Activated CD4-positive, alpha-beta T cell treated with anti-CD3 and anti-CD28 coated beads for 1 hour (primary cell): ENCODE results near the gene ZNF213.

Source experiments
- DNase-seq: peaks from one replicate; pipeline ENCODE4 v3.0.0-alpha.2; 2020

Gene ZNF213

DNA sequence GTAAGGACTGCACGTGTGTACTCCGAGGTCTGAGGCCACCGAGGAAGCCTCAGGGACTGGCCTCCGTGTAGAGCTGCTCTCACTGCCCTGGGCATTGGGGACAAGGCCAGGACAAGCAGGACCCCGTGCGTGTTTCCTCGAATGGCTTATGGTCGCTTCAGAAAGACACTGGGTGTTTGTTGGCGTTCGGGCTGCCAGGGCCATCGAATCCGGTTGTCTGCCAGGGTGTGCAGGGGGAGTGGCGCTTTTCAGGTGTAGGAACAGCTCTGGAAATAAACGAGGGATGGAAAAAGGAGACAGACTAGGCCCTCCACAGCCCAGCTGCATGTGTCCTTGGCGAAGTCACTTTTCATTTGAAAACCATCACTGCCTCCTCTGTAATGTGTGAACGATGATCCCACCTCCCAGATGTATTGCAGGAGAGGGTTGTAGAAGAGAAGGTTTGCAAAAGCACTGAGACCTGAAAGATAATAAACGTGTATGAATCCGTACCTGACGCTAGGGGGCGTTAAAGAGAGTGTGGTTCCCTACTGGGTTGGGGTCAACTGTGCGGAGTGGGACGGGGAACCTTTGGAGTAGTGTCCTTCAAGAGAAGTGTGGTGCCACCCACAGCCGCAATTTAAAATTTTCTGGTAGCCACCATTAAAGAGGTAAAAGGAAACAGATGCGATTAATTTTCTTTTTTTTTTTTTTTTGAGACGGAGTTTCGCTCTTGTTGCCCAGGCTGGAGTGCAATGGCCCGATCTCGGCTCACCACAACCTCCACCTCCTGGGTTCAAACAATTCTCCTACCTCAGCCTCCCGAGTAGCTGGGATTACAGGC is 33.6 kb upstream of the ZNF213 start:
- no peak for DNase-seq

DNA sequence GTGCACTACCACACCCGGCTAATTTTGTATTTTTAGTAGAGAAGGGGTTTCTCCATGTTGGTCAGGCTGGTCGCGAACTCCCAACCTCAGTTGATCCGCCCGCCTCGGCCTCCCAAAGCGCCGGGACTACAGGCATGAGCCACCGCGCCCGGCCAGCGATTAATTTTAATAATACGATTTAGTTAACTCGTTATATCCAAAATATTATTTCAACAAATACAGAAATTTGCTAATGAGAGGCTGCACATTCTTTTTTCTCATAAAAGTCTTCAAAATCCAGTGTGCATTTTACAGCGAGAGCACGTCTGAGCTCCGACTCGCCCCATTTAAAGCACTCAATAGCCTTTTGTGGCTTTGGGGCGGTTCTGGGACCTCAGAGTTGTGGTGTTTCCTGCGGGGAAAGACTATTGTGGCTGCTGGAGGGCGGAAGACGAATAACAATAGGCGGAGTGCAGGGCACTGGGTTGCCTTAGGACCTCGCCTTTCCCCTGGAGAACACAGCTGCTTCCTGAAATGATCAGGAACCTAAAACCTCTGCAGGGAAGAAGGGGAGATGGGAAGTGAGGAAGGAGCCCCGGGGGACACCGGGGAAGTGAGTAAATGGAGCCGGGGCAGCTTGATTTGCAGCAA is 32.9 kb upstream of the ZNF213 start:
- no peak for DNase-seq

DNA sequence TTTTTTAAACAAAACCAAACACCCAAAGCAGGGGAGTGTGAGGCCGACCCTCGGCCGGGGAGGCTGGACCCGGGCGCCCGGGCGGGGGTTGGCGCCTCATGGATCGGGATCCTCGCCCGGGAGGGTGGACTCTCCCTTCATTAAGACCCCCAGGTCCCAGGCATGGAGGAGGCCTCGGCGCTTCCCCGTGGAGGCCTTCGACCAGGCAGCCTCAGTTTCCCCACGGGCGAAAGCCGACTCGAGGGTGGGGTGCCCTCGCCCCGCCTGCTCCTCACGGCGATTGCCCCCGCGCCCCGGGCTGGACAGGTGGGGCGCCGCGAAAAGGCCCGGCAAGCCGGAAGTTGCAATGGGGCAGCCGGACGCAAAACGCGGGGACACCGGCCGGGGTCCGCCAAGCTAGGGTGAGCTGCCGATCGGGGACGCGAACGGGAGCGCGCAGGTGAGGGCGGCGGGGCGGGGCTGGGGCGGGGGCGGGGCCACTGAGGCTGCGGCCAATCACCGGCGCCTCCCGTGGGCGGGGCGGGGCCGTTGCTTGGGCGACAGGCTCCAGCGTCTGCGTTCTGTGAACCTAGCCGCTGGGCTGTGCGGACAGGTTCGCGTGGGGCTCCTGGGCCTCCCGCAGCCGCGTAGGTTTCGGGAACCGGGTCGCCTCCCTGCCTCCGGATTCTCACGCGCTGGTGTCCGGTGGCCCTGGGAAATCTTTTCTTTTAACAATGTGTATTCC is 28.5 kb upstream of the ZNF213 start:
- DNase-seq: peak; percentile 86

DNA sequence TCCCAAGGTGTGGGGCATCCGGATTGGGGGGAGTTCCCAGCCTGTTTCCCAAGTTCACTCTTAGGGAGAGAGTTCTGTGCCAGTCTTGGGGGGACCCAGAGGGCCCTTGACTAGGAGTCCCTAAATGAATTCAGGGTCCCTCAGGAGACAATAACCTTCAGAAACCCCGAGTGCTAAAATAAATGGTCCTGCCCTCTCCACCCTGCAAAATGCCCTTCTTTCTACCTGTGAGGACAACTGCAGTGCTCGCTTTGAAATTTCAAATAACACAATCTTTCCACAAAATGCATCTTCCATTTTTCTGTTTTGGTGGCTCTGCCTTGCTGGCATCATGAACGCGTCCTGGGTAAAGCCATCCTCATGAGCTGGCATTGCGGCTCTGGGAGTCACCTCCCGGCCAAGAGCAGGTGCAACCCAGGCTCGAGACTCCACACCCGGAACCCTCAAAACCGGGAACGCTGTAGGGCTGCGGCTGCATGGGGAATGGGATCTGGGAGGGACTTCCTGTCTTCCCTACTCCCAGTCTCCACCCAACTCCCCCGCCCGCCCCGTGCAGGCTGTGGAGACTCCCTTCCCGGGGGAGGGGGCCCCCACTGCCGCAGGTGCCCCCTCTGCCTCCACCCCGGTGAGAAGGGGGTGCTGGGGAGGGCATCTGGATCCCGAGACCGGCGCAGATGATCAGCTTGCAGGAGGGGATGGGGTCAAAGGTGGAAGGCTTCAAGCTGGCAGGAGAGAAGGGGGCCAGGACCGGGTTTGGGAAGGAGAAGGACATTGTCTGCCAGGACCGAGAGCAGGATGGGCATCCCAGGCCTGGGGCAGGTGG is 22.6 kb upstream of the ZNF213 start, which contains the start of gene ZNF205:
ZNF205 (plus strand) TSS at position 529 of the 823 bp plus-strand sequence. CDS start 845 bp downstream, outside the sequence.
- no peak for DNase-seq

DNA sequence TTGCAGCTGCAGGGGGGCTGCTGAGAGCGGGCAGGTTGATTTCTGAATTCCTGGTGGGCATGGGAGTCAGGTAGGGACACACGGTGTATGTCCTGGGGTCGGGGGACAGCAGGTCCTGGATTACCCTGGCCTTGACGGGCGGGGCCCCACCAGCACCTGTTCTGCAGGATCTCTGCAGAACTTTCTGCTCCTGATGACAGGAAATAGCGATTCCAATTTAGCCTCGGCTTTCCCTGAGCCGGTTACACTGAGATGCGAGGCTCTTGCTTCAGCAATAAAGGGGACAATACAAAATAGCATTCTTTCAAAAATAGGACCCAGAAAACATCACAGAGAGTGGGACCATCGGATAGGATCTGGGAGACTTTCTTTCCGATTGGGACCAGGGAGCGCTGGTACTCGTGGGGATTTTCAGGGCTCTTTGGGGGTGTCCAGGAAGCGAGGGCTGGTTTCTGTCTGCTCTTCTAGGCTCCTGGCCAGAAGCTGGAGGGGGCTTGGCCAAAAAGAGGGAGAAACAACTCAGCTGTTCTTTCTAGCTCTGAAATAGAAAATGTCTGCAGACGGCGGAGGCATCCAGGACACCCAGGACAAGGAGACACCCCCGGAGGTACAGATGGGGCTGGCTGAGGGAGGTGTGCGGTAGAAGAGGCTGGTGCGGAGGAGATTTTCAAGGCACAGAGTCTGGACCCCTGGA is 21.8 kb upstream of the ZNF213 start:
- no peak for DNase-seq

DNA sequence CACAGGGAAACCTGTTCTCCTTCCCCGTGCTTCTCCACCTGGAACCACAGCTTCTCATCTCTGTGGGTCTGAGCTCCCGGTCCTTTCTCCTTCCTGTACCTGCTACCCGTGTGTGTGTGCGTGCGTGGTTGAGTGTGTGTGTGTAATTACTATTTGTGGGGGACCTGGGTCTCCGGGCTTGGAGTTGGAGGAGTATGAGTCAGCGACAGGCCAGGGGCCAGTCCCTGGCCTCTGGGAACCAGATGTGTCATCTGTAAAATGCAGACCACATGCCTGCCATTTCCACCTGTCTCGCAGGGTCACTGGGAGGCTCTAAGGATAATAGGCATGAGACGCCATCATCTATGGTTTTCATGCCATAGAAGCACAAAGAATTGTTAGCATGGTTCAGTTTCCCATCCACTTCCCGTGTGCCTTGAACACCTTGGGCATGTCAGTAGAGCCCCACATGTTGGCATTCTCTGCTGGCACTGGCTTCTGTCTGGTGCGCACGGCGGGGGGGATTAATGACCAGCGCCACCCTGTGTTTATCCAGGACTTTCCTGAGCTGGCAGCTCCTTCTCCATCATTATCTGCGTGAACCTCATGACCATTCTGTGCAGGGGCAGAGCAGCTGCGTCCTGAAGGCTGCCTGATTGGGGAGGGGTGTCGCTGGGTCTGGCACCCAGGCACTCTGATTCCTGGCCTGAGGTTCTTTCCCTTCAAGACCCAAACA is 20.9 kb upstream of the ZNF213 start:
- DNase-seq: no peak

DNA sequence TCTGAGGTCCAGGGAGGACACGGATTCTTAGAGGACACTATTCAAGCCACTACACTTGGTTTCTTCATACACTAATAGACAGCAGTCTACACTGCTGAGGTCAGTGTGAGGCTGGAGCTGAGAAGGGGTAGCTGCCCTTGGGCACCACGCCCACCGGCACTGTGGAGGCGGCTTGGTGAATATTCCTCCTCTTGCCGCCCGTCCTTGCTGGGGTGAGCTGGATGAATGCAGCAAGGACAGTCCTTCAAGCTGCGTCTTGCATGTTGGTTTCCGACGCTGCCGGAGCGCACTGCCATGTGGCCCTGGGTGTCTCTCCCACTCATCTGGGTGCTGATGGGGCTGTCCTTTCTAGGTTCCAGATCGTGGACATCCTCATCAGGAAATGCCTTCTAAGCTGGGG is 19.8 kb upstream of the ZNF213 start:
- no peak for DNase-seq

DNA sequence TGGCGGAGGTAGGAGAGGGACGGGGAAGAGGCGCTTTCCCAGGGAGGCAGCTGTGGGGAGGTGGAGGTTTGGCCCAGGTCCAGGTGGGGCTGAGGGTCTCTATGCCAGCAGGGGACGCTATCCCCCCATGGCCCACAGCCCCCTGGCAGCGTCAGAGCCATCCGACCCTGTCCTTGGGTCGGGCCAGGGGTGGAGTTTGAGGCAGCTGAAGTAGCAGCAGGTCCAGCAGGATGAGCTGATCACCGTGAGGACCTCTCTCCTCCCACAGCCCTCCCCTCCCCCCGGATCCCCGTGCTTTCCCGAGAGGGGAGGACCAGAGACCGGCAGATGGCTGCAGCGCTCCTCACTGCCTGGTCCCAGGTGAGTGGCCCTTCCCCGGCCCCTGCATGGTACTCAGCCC is 19.3 kb upstream of the ZNF213 start:
- no peak for DNase-seq

DNA sequence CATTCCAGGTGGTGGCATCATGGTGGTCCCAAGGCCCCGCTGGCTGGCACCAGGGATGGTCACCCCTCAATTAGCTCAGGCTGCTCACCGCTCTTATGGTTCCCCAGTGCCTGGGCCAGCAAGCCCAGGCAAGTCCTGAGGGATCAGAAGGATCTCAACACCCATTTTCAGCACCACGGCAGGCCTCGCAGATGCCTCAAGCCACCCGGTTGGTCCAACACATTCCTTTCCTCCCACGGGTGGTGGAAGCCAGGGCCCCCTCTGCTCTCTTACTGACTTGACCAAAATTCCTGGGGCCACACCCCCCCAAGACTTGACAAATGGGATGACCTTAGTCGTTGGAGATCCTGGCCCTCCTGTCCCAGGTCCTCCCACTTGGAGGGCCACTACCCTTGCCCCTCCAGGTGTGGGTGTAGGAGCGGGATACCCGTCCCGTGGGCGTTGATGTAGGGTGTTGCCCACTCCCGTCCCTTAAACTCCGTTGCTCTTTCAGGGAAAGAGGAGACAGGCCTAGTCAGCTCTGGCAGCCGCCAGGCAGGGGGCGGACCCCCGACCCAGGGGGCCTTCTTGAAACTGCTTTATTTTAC is 16.5 kb upstream of the ZNF213 start:
- no peak for DNase-seq

DNA sequence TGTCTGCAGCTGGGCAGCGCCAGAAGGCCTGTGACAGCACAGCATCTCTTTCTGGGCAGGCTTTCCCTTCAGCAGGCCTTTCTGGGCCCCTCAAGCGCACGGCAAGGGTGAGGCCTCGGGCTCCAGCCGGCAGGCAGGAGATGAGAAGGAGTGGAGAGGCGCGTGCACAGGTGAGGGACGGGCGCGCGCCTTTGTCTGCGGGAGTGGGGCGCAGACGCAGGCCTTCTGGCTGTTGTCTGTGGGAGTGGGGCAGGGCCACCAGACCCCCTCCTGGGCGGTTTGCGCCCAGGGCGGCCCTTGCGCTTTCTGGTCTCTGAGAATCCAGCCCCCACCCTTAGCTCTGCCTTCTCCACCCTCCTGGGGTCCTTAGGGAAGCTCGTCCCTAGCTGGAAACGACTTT is 16.0 kb upstream of the ZNF213 start:
- DNase-seq: no peak

DNA sequence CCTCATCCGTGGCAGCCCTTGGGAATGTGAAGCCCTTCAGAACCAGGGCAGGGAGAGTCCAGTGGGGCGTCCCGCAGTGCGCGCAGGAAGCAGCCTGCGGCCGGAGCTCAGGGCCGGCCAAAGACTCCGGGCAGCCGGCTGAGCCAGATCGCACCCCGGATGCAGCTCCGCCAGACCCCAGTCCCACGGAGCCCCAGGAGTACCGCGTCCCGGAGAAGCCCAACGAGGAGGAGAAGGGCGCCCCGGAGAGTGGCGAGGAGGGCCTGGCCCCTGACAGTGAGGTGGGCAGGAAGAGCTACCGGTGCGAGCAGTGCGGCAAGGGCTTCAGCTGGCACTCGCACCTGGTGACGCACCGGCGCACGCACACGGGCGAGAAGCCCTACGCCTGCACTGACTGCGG is 15.5 kb upstream of the ZNF213 start:
- no peak for DNase-seq

DNA sequence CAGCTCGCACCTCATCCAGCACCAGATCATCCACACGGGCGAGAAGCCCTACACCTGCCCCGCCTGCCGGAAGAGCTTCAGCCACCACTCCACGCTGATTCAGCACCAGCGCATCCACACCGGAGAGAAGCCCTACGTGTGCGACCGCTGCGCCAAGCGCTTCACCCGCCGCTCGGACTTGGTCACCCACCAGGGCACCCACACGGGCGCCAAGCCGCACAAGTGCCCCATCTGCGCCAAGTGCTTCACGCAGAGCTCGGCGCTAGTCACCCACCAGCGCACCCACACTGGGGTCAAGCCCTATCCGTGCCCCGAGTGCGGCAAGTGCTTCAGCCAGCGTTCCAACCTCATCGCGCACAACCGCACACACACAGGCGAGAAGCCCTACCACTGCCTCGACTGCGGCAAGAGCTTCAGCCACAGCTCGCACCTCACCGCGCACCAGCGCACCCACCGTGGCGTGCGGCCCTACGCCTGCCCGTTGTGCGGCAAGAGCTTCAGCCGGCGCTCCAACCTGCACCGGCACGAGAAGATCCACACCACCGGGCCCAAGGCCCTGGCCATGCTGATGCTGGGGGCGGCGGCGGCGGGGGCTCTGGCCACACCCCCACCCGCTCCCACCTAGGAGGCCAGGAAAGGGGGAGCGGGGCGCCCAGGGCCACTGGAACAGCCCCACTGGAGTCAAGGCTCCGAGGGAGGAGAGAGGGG is 15.0 kb upstream of the ZNF213 start:
- no peak for DNase-seq

DNA sequence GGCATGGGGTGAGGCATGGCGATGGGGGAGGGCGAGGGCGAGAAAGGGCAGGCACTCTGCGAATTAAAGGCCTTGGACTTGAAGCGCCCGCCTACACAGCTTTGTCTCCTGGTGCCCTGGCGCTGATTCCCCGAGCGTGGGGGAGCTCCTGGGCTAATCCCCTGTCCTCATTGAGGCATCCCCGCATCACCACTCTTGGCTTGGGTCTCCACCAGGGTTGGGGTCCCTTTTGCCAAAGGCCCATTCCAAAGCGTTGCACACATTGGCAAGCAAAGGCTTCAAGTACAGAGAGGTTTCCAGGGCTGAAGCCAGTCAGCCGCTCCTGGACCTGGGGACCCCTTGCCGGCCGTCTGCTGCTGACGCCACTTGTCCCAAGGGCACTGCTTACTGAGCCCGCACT is 14.4 kb upstream of the ZNF213 start:
- no peak for DNase-seq

DNA sequence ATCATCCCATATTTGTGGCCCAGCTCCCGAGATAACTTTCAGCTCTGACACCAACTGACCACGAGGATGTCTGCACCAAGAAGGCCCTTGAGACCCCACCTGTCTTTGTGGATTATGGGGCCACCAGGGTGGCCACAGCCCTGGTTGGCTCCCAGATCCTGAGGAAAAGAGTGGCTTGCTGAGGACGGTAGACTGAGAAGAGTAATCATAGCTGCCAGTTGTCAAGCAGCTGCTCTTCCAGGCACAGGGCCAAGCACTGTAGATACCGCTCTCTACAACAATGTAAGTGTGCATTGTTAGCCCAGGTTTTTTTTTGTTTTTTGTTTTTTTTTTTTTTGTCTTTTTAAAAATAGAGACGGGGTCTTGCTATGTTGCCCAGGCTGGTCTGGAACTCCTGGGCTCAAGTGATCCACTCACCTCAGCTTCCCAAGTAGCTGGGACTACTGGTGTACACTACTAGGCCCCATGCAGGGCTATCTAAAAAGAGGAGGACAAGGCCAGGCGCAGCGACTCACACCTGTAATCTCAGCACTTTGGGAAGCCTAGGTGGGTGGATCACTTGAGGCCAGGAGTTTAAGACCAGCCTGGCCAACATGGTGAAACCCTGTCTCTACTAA is 12.9 kb upstream of the ZNF213 start:
- DNase-seq: no peak

DNA sequence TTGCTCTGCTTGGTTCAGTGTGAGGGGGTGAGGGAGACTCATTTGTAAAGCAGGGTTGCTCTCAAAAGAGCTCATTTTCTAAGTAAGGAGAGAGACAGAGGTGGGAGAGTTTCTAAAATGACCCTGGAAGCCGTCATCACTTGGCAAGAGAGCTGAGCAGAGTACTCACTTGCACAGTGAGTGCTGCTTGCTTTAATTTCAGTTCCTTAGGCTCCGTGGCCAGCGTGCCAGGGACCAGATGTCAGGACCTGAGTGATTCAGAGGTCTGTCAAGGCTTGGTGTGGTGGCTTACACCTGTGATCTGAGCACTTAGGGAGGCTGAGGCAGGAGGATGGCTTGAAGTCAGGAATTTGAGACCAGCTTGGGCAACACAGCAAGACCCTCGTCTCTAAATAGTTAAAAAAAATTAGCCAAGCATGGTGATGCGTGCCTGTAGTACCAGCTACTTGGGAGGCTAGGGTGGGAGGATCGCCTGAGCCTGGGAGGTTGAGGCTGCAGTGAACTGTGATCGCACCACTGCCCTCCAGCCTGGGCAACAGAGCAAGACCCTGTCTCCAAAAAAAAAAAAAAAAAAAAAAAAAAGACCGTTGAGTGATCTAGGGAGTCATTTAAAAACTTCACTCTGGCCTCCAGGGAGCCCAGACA is 11.8 kb upstream of the ZNF213 start:
- no peak for DNase-seq

DNA sequence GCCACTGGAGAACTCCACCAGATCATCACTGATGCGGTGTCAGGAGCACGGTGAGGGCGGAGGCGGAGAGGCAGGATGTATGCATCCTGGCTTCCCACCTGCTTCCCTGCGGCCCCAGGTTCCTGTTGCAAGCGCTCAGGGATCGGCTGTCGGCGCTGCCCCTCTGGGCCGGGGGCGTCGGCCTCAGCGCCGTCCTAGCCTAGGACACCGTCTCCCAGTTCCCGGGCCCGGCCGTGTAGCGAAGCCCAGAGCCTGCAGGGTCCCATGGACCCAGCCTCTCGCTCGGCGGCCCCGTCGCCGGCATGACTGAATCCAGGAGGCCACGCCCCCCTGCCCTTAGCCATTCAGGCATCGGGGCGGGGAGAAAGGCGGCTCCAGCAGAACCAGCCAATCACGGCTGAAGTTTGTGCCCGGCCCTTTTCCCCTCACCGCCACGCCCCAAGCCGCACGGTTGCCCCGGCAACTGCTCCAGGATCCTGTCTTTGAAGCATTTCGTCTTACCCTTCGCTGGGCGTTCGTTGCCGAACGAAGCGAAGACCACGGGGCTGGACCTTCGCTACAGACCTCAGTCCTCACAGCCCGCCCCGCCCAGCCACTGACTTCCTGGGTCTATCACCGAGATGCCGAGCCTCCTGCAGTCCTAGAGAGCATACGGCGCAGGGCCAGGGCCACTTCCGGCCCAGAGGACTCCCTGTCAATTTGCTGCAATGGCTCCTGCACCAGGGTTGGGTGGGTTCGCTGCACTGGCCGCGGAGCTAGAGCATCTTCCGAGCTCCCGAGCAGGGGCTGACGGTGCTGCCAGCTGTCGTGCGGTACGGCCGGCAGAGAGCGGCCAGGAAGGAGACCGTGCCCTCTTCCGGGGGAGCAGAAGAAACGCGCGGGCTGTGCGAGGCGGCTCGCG is 10.6 kb upstream of the ZNF213 start:
- peak; percentile 93 for DNase-seq

DNA sequence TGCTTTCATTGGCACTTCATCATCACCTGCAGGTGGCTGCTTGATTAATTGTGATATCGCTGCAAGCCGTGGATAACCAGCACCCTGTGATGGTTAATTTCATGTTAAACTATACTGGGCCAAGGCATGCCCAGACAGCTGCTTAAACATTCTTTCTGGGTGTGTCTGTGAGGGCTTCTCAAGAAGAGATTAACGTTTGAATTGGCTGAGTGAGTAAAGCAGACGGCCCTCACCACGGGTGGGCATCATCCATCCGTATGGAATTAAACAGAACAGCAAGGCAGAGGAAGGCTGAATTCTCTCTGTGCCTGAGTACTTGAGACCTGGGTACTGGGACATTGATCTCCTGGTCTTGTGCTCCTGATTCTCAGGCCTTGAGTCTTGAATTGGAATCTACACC is 7.1 kb upstream of the ZNF213 start:
- no peak for DNase-seq
